SIG-M5 treated with dmso at 0.1 percent for 504 hours (cell line): ENCODE data around the gene SLIT1.

ENCODE experiments used
- DNase-seq: peaks from one replicate; lab custom pipeline; 2025; ENCODE audit not compliant: unreplicated experiment; lab: John Stamatoyannopoulos, UW

The SLIT1 gene

GRCh38 chr10:97065686-97066660 lies 119.8 kb downstream of the SLIT1 start:
- DNase-seq, result no peak

GRCh38 chr10:97065128-97065527 lies 120.6 kb downstream of the SLIT1 start:
- DNase-seq, result peak; percentile 2

DNA sequence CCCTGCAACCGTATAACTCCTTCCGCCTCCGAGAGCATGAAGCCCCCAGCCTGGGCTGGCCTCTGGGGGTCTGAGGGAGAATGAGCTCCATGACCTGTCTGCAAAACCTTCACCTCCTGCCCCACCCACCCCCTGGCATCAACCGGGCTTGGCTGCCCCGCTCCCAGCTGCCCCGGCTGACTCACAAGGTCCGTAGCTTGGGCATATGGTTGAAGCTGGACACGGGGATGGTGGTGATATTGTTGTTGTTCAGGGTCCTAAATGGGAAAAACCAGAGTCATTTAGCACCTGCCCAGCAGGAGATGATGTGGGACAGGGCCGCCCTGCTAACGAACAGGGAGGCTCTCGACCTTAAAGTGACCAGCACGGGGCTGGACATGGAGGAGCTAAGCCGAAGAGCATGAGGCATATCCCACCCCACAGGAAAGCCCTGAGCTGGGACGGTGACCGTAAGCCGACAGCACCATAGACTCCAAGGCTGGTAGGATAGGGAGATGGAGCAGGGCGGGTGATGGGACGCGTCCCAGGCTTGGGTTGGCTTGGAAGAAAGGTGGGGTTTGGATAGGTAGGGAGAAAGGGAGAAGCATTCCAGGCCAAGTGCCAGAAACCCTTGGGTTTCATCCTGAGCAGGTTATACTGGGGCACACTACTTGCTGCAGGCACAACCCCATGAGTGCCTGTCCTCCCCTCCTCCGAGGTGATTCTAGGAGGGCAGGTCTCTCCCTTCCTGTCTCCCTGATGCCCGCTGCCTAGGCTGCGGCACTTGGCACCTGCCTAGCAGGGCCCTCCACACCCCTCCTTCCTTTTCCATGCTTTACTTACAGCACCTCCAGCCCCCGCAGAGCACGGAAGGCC lies 121.5 kb downstream of the SLIT1 start:
- no peak for DNase-seq

DNA sequence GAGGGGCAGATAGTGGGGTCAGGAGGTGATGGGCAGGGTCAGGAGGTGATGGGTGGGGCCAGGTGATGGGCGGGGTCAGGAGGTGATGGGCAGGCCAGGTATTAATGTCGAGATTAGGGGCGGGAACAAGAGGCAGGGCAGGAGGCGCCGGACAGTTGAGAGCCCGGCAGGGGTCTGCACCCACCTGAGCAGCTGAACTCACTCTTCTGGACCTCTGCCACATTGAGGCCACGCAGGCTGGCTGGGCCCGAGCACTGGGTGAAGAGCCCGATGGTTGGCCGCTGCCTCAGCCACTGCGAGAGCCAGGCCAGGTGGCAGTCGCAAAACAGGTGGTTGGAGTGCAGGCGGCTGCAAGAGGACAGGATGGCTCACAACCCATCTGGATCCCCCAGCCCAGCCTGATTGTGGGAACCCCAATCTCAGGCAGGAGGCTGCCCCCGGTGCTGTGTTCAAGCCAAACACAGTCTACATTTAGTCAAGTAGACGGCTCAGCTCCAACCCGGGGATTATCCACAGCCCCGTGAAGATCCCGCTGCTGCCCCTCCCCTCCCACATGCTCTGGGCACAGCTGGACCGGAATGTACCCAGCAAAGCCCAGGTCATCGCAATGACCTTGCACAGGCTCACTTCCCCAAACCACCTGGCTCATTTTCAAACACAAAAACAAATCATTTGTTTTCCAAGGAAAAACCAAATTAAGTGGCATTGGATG lies 122.3 kb downstream of the SLIT1 start:
- DNase-seq, result no peak

GRCh38 chr10:97062456-97062855 lies 123.3 kb downstream of the SLIT1 start:
- DNase-seq, result no peak

DNA sequence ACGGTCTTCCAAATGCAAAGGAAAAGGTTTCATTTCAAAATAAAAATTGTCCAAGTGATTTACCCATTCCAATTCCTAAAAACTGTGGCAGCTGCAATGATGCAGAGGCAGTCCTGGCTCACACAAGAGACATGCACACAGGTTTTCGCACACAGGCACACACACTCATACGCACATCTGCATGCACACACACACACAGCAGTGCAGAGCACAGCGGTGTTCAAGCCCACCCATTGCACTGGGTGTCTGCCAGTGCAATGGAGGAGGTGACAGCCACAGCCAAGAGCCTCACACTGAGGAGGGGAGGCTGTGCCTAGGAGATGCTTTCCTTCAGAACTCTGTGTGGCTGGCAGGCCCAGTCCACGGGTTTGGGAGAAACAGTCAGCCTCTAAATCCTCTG lies 123.7 kb downstream of the SLIT1 start:
- no peak for DNase-seq

GRCh38 chr10:97061423-97061822 lies 124.3 kb downstream of the SLIT1 start:
- no peak for DNase-seq

DNA sequence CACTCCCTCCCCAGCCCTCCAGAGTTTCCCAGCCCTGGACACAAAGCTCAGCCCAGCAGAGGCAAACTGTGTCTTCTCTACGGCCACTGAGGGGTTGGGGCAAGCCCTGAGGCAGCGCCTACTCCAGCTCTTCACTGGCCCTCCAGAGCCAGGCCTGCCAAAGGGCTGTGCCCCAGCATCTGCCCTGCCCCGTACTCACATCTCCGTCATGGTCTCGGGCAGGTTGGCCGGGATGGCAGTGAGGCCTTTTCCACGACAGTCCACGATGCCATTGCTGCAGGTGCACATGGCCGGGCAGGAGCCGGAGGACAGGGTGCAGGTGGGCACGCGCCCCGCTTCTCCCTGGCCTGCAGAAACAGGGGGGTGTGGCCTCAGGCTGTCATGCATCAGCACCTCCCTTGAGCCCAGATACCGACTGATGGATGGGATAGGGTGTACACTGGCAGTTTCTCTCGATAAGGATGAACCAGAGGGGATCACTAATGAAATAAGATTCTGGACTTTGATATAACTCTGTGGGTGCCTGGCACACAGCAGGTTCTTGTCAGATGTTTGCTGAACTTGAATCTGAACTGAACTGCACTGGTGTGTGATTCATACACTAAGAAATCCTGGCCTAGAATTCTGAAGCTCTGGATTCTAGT lies 125.2 kb downstream of the SLIT1 start:
- DNase-seq, result no peak

GRCh38 chr10:97059872-97060205 lies 125.9 kb downstream of the SLIT1 start:
- no peak for DNase-seq

DNA sequence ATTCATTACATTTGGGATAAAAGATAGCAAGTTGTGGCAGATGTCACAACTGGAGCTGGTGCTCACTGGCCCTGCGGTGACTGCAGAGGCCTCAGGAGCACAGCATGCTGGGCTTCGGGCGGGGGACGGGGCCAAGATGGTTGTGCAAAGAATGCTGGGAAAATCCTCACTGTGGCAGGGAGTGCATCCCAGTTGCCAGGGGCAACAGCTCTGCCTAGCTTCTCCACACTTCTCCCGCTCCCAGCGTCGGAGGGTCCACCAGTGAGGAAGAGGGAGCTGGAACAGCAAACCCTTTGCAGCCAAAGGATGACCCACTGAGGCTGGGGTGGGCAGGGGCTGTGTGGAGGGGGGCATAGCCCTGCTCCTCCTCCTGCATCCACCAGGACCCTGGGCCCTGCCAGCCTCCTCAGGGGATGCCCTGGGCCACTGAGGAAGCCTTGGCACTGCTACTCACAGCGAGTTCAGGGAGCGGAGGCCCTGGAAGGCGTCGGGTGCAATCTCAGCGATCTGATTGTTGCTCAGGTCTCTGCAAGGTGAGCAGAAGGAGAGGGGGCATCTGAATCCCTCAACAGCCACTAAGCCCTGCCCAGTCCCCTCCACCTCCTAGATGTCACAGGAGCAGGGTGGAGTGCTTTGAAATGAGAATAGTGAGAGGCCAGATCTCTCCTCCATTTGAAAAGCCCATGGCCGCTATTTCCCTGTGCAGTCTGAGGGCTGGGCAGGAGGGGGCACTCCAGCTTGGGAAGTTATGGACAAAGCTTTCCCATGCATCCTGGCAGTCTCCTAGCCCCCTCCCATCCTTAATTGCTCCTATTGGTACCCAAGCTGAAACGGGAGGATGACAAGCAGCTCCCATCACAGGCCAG lies 126.5 kb downstream of the SLIT1 start:
- DNase-seq, result no peak

- DNase-seq, result no peak
Measured at GRCh38 chr10:97058521-97058920, 127.2 kb downstream of the SLIT1 start.

DNA sequence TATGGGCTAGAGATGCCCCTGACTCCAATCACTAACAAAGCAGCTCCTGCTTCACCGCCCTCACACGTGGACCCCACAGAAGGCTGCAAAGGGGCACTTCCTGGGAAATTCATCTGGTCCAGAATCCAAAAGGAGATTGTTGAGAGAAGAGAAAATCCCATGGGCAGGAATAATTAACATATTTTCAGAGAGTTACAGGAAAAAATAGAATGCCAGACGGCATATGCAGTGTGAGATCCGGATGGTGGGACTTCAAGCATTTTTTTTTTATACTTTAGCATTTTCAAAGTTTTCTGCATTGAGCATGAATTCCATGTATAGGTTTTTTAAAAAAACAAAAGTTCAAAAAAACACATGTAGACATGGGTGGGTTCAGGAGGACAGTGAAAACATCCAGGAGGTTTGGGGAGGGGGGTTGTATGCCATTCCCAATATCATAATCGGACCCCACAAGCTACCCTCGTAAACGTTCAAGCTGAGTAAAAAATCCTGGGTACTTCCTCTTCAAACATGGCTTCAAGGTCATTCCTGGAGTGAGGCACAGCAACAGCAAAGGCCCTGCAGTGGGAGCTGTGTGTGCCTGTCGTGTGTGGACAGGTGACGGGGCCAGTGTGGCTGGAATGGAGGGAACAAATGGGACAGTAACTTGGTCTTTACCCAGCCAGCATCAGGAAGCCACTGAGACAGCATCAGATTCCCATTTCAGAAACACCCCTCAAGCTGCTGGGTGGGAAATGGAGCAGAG lies 128.1 kb downstream of the SLIT1 start:
- no peak for DNase-seq

- no peak for DNase-seq
Measured at GRCh38 chr10:97056003-97056630, 129.6 kb downstream of the SLIT1 start.

- DNase-seq, result no peak
Measured at GRCh38 chr10:97053276-97053675, 132.5 kb downstream of the SLIT1 start.

GRCh38 chr10:97050956-97051496 lies 134.7 kb downstream of the SLIT1 start:
- no peak for DNase-seq

DNA sequence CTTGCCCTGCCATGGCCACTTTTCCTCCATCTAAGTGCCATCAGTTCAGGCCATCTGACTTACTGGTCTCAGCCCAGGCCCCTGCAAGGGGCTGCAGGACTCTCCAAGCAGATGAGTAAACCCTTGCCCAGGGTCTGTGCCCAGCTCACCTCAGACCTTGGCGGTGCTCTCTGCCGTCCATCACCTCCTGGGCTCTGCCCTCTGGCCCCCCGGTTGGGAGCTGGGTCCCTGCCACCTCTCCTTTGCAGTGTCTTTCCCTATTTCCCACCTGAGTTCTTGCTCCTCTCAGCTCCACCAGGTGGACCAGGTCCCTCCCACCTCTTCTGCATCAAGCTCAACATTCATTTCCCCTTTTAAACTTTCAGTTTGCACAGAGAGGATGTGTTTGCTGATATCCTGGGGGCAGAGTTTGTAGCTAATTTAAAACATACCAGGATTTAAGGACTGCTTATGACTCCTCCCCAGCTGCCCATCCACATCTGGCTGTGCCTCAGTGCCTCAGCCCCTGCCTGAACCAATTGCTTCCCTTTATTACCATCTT lies 135.5 kb downstream of the SLIT1 start:
- no peak for DNase-seq

- DNase-seq, result no peak
Measured at GRCh38 chr10:97049670-97050069, 136.1 kb downstream of the SLIT1 start.
